Measurements from ENCODE around the gene MIX23.
"Not testable (repeated sequence)": the region's sequence is repeated elsewhere in the genome, so short reads cannot be mapped to it uniquely, and the experiment has no call there.

Gene MIX23

DNA sequence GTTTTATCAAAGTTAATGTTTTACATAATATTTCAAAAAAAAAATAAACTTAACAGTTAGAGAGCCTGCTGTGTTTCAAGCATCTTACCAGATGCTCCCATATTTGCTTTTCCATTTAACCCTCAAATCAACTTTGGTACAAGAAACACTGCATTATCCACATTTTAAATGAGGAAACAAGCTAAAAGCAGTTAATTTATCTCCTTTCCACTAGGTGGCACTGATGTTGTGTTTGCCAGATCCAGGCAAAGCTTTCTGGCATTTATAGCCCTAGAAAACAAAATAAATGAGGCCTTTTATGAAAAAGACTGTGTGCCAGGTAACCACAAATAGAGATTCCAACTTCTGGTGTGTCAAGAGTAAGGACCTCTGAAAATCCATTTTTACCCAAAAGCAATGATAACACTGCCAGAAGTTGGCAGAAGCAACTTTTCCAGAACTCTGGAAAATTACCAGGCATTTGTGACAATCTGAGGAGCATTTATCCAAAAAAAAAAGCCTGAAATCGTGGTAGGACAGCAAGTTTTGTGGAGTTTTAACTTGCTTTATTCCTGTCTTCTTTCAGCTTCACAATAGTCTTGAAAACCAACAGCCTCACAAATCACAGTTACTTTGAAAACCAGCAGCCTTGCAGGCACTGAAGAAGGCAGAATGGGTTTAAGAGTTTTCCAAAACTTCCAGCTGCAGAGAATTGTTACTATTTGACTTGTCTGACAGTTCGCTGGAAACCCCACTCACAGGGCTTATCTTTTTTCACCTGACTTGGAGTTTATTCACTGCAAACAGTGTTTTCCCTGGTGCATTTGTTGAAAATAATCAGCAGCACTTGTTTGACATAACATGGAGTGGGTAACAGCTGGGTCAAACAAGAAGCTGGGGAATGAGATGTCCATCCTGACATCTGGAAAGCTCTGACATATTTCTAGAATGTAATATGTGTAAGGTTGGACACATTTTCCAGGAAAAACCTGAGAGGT lies 10.1 kb upstream of the MIX23 start:
- DNase-seq (ENCODE audit: low read depth in 3 of 3), result no peak

DNA sequence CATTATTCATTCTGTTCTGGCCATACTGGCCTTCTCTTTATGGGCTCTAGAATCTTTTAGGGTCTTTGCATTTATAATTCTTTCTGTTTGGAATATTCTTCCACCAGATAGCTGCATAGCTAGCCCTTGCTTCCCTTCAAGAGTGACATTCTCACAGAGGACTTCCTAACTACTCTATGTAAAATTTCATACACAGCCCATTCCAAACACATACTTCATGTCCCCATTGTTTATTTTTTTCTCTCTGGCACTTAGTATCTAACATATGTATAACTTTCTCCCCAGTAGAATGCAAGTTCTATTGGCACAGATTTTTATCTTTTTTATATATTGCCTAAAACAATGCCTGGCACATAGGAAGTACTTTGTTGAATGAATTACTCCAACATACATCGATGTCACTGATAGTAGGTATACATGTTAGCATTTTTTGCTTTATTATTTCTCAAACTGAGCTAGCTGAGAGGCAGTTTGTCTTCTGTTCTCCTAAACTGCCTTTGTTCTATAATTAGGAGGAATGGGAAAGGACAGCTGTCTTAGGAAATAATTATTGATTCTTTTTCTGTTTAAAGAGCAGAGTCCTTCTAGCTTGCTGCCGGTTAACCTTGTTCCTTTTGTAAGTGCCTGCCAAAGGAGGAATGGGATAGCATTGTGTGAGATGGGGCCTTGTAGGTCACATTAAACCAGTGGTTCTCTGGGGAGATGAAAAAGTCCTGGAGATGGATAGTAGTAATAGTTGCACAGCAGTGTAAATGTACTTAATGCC lies 8.8 kb upstream of the MIX23 start:
- DNase-seq (ENCODE audit: low read depth in 3 of 3), result no peak

GRCh38 chr3:122390665-122391064 lies 7.6 kb upstream of the MIX23 start:
- DNase-seq (ENCODE audit: low read depth in 3 of 3), result no peak

DNA sequence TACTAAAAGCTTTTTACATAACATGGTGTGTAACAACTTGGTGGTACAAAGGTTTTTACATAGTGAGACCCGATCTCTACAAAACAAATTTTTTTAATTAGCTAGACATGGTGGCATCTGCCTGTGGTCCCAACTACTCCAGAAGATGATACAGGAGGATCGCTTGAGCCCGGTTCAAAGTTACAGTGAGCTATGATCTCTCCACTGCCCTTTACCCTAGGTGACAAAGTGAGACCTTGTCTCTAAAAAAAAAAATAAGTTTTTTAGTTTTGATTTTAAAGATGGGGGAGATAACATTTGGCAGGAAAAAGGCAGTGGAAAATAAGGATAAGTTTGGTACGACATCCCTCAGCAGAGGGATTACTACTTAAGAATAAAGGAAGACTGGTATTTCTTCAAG lies 6.9 kb upstream of the MIX23 start:
- no peak for DNase-seq (ENCODE audit: low read depth in 3 of 3)

DNA sequence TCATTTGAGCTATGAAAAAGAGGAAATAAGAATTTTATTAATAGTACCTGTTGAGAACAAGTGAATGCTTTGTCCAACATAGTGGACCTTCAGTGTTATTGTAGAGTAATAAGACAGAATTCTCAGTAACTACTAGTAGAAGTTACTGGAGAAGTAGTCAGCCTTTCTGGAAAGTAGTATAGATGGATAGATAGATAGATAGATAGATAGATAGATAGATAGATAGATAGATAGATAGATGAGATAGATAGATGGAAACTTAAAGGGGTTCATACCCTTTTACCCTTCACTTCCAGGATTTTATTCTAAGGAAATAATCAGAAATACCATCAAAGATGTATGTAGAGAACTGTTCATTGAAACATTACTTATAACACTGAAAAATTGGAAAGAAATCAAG lies 6.2 kb upstream of the MIX23 start:
- no peak for DNase-seq (ENCODE audit: low read depth in 3 of 3)

- no peak for DNase-seq (ENCODE audit: low read depth in 3 of 3)
Observed at GRCh38 chr3:122387709-122388108, 4.7 kb upstream of the MIX23 start.

DNA sequence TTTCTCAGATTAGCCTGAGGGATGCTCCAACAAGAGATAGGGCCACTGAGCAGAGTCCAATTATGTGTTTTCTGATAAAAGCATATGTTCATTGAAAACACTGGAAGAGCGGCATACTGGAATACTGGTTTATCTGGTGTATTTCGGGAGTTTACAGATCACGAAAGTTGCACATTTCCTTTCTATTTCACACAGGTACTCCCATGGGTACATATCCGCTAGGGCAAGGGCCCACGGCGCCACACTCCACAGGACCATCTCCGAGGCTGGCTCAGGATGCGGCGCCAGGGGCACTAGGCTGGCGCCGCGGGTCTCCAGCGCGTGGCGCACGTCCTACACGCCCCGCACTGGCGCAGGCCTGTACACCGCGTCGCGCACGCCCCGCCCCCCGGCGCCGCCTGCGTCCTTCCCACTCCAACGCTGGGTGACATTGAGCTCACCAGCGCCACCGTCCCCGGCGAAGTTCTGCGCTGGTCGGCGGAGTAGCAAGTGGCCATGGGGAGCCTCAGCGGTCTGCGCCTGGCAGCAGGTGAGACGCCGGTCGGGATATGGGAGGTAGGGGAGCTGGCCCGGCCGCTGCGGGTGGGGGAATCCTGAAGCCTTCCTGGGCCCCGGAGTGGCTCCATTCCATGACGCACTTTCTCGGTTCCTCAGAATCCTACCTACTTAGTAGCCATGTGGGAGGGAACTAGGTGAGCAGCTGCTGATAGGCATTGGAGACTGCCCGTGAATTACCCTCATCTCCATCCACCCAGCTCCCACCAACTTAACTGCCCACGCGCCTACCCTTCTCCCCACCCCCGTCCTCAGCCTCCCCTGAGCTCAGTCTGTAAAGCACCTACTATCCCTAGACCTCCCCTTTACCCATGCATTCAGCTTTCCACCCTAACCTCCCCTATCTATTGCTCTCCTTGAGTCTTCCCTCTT lies 1.0 kb upstream of the MIX23 start, which contains the start of gene FAM162A:
Gene FAM162A, plus strand, starts transcription at position 412 of the 927 bp plus-strand sequence. Its CDS starts 84 bp downstream, at position 496.
- peak; percentile 84 to 86 (median 84) for DNase-seq (ENCODE audit: low read depth in 3 of 3)

- DNase-seq (ENCODE audit: low read depth in 3 of 3), result no peak
Observed at GRCh38 chr3:122377975-122378374, 5.1 kb downstream of the MIX23 start.

- DNase-seq (ENCODE audit: low read depth in 3 of 3), result no peak
Observed at GRCh38 chr3:122374034-122374433, 9.0 kb downstream of the MIX23 start.

DNA sequence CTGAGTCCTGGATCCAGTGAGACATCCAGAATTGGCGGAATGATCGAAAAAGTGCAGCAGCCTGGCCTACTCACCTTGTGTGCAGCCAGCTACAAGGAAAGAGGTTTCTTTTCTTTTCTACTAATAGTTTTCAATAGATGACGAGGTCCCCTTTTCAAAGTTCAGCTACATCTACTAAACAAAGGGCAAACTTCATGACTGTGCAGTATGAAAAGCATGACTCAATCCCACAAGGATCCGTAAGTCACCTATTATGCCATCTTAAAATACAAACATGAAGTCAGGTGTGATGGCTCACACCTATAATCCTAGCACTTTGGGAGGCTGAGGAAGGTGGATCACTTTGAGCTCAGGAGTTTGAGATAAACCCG lies 16.7 kb downstream of the MIX23 start:
- DNase-seq (ENCODE audit: low read depth in 3 of 3), result no peak

- DNase-seq (ENCODE audit: low read depth in 3 of 3), result not testable (repeated sequence)
Observed at GRCh38 chr3:122365582-122366378, 17.3 kb downstream of the MIX23 start.

- no peak for DNase-seq (ENCODE audit: low read depth in 3 of 3)
Observed at GRCh38 chr3:122365073-122365472, 18.0 kb downstream of the MIX23 start.

- DNase-seq (ENCODE audit: low read depth in 3 of 3), result no peak
Observed at GRCh38 chr3:122364490-122364889, 18.5 kb downstream of the MIX23 start.

GRCh38 chr3:122362026-122362425 lies 21.0 kb downstream of the MIX23 start:
- no peak for DNase-seq (ENCODE audit: low read depth in 3 of 3)

- DNase-seq (ENCODE audit: low read depth in 3 of 3), result no peak
Observed at GRCh38 chr3:122358703-122359032, 24.4 kb downstream of the MIX23 start.

GRCh38 chr3:122357828-122358702 lies 25.0 kb downstream of the MIX23 start:
- DNase-seq (ENCODE audit: low read depth in 3 of 3), result no peak

DNA sequence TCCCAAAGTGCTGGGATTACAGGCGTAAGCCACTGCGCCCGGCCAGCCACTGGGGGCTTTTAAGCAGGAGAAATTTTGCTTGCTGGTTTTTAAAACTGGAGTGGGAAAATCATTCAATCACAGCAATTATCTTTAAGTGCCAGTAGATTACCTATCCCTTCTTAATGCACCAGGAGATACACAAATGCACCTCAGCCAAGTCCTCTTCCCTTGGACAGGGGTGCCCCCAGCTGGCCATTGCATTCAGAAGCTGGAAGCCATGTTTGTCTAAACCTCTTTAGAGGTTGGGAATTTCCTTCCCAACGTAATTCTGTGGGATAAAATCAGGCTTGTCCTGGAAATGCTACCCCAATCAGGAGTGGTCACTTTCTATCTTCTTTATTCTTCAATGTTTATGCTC lies 26.6 kb downstream of the MIX23 start:
- no peak for DNase-seq (ENCODE audit: low read depth in 3 of 3)

GRCh38 chr3:122355612-122356011 lies 27.4 kb downstream of the MIX23 start:
- DNase-seq (ENCODE audit: low read depth in 3 of 3), result no peak

- no peak for DNase-seq (ENCODE audit: low read depth in 3 of 3)
Observed at GRCh38 chr3:122353893-122354401, 29.1 kb downstream of the MIX23 start.

GRCh38 chr3:122353215-122353614 lies 29.8 kb downstream of the MIX23 start:
- DNase-seq (ENCODE audit: low read depth in 3 of 3), result no peak

Measured in stimulated activated CD4-positive, alpha-beta T cell treated with anti-CD3 and anti-CD28 coated beads, TNF-alpha, amount 100 ng/mL, for 4 hours (primary cell).